H1 (cell line): ENCODE measurements around the gene USP51. TPM values are rescaled to one million over a fixed set of nuclear protein-coding genes. Genes with fewer than 3 reads are reported as not detected.
A peak's percentile ranks its signal among the peaks of the same experiment; 100 is the strongest.

Source experiments
- CTCF ChIA-PET: fragments of 300-600 bp; sonication (Branson Sonifier 250); formaldehyde crosslinking; loops from one replicate; lab custom pipeline; 2021; ENCODE audit not compliant: partially characterized antibody; lab: Charles Lee
- POLR2A ChIA-PET: fragments of 300-600 bp; sonication (Branson Sonifier 250); formaldehyde crosslinking; loops from one replicate; lab custom pipeline; 2021; ENCODE audit warnings: inconsistent platforms; ENCODE audit not compliant: partially characterized antibody; lab: Charles Lee
- DNase-seq, 2 experiments: peaks; one replicate each; pipeline versions ENCODE4 v3.0.0 to v3.0.0-alpha.2; 2010 to 2022; ENCODE audit warnings: low spot score in 2 of 2, low read depth in 1 of 2, mixed read lengths in 1 of 2
- FAIRE-seq: peaks from 2 replicates; lab custom pipeline; 2011; peaks lifted over from hg19 to GRCh38; lab: Jason Lieb, UNC
- H2AFZ ChIP-seq: 2 replicates; pipeline ENCODE4 v1.8.1; 2012; ENCODE audit warnings: low read length, inconsistent platforms
- H2AK5ac ChIP-seq: 2 replicates; pipeline ENCODE4 v1.6.1; 2013; ENCODE audit warnings: low read depth, low read length
- H2BK120ac ChIP-seq: replicated peaks from 2 replicates; pipeline ENCODE3; 2013; ENCODE audit warnings: low read depth, low read length, inconsistent platforms
- H2BK12ac ChIP-seq: 2 replicates; pipeline ENCODE4 v1.6.1; 2013; ENCODE audit warnings: low read depth, low read length
- H2BK15ac ChIP-seq: 2 replicates; pipeline ENCODE4 v1.6.1; 2013; ENCODE audit warnings: low read length
- H2BK20ac ChIP-seq: 2 replicates; pipeline ENCODE4 v1.6.1; 2013; ENCODE audit warnings: low read length
- H2BK5ac ChIP-seq: 2 replicates; pipeline ENCODE4 v1.6.1; 2013; ENCODE audit warnings: low read depth, low read length
- H3K14ac ChIP-seq: 2 replicates; pipeline ENCODE4 v1.6.1; 2013; ENCODE audit warnings: inconsistent platforms; ENCODE audit not compliant: insufficient read length
- H3K18ac ChIP-seq: 2 replicates; pipeline ENCODE4 v1.6.1; 2013; ENCODE audit warnings: low read length; ENCODE audit errors: extremely low read depth
- H3K23ac ChIP-seq: 2 replicates; pipeline ENCODE4 v1.6.1; 2013; ENCODE audit warnings: inconsistent platforms; ENCODE audit not compliant: insufficient read length
- H3K23me2 ChIP-seq: 2 replicates; pipeline ENCODE4 v1.6.1; 2013; ENCODE audit warnings: low read depth, low read length
- H3K27ac ChIP-seq: 2 replicates; pipeline ENCODE4 v1.6.1; 2011; ENCODE audit warnings: low read depth, low read length, inconsistent platforms
- H3K27me3 ChIP-seq, 4 experiments: replicated peaks in 1 of 4; 1 replicate in 1 of 4; 2 replicates in 3 of 4; pipeline versions ENCODE4 v1.6.1 to v1.8.1; 2011 to 2013; ENCODE audit warnings: low read length in 3 of 4, mild to moderate bottlenecking in 3 of 4, inconsistent platforms in 2 of 4, mixed read lengths in 2 of 4, moderate library complexity in 1 of 4; ENCODE audit not compliant: control insufficient read depth in 3 of 4, insufficient read depth in 3 of 4; ENCODE audit errors: extremely low read depth in 1 of 4
- H3K36me3 ChIP-seq, 4 experiments: 2 replicates each; pipeline versions ENCODE4 v1.6.1 to v1.8.1; 2011 to 2013; ENCODE audit warnings: mild to moderate bottlenecking in 4 of 4, low read length in 3 of 4, moderate library complexity in 2 of 4, control low read depth in 1 of 4, inconsistent platforms in 1 of 4; ENCODE audit not compliant: insufficient read depth in 4 of 4, control insufficient read depth in 2 of 4
- H3K4ac ChIP-seq: replicated peaks from 2 replicates; pipeline ENCODE3; 2013; ENCODE audit warnings: low read length, low read depth, mixed read lengths, inconsistent platforms; ENCODE audit not compliant: insufficient read length
- H3K4me1 ChIP-seq, 4 experiments: replicated peaks in 1 of 4; 1 replicate in 1 of 4; 2 replicates in 3 of 4; pipeline versions ENCODE4 v1.6.1 to v1.8.1; 2011 to 2013; ENCODE audit warnings: low read length in 3 of 4, inconsistent platforms in 2 of 4, mixed read lengths in 1 of 4; ENCODE audit not compliant: insufficient read depth in 4 of 4, control insufficient read depth in 3 of 4
- H3K4me2 ChIP-seq, 2 experiments: 2 replicates each; pipeline versions ENCODE4 v1.6.1 to v1.8.1; 2011 to 2013; ENCODE audit warnings: low read depth in 2 of 2, low read length in 2 of 2, control low read depth in 1 of 2, inconsistent platforms in 1 of 2, mild to moderate bottlenecking in 1 of 2; ENCODE audit not compliant: insufficient read depth in 1 of 2
- H3K4me3 ChIP-seq, 4 experiments: fragments of 200-600, 300-600 bp in 1 of 4; sonication (generic), shearing (Covaris generic), sonication (Bioruptor Twin) in 1 of 4; 2 replicates each; pipeline versions ENCODE4 v1.5.1 to v1.8.1; 2011 to 2016; ENCODE audit warnings: low read length in 4 of 4, low read depth in 3 of 4, control low read depth in 2 of 4, inconsistent platforms in 2 of 4, mild to moderate bottlenecking in 2 of 4, mixed read lengths in 1 of 4, moderate library complexity in 1 of 4; ENCODE audit not compliant: insufficient read depth in 2 of 4; ENCODE audit errors: extremely low read depth in 1 of 4
- H3K56ac ChIP-seq: replicated peaks from 2 replicates; pipeline ENCODE3; 2013; ENCODE audit warnings: low read depth, mild to moderate bottlenecking, mixed read lengths, low read length, inconsistent platforms; ENCODE audit not compliant: insufficient read length
- H3K79me1 ChIP-seq: 2 replicates; pipeline ENCODE4 v1.6.1; 2013; ENCODE audit warnings: low read depth, low read length, control low read depth
- H3K79me2 ChIP-seq, 2 experiments: 2 replicates each; pipeline versions ENCODE4 v1.6.1 to v1.8.1; 2012 to 2013; ENCODE audit warnings: low read length in 2 of 2, mild to moderate bottlenecking in 2 of 2, inconsistent platforms in 1 of 2; ENCODE audit not compliant: insufficient read depth in 2 of 2, control insufficient read depth in 1 of 2
- H3K9ac ChIP-seq, 4 experiments: replicated peaks in 1 of 4; 1 replicate in 1 of 4; 2 replicates in 3 of 4; pipeline versions ENCODE4 v1.6.1 to v1.8.1; 2011 to 2013; ENCODE audit warnings: low read depth in 3 of 4, low read length in 3 of 4, control low read depth in 2 of 4, mild to moderate bottlenecking in 2 of 4, moderate library complexity in 2 of 4, inconsistent platforms in 1 of 4; ENCODE audit errors: extremely low read depth in 1 of 4
- H3K9me3 ChIP-seq, 2 experiments: 2 replicates each; pipeline versions ENCODE4 v1.6.1 to v1.8.1; 2012 to 2013; ENCODE audit warnings: mild to moderate bottlenecking in 2 of 2, moderate library complexity in 2 of 2, control low read depth in 1 of 2, inconsistent platforms in 1 of 2, low read depth in 1 of 2, low read length in 1 of 2, mixed read lengths in 1 of 2; ENCODE audit not compliant: insufficient read depth in 2 of 2
- H4K20me1 ChIP-seq, 2 experiments: replicated peaks in 1 of 2; 2 replicates each; pipeline versions ENCODE3 to v1.8.1; 2011 to 2013; ENCODE audit warnings: inconsistent platforms in 2 of 2, low read length in 2 of 2, mild to moderate bottlenecking in 1 of 2; ENCODE audit not compliant: insufficient read depth in 2 of 2, control insufficient read depth in 1 of 2
- H4K5ac ChIP-seq: 2 replicates; pipeline ENCODE4 v1.6.1; 2013; ENCODE audit warnings: low read length, low read depth, mixed read lengths, inconsistent platforms; ENCODE audit not compliant: insufficient read length
- H4K8ac ChIP-seq: 2 replicates; pipeline ENCODE4 v1.8.0; 2013; ENCODE audit warnings: mild to moderate bottlenecking, moderate library complexity, low read length, inconsistent platforms; ENCODE audit not compliant: insufficient read depth; ENCODE audit errors: extremely low read depth
- H4K91ac ChIP-seq: replicated peaks from 2 replicates; pipeline ENCODE3; 2013; ENCODE audit warnings: low read length, mixed read lengths, inconsistent platforms; ENCODE audit not compliant: insufficient read length
- MAFK ChIP-seq: IDR thresholded peaks from 2 replicates; pipeline ENCODE4 v1.6.1; 2012; ENCODE audit warnings: low read depth, mild to moderate bottlenecking, improper control_type of control experiment, low read length
- MAX ChIP-seq: IDR thresholded peaks from 2 replicates; pipeline ENCODE4 v1.6.1; 2012; ENCODE audit warnings: inconsistent platforms
- RAD21 ChIP-seq, 2 experiments: IDR thresholded peaks in 1 of 2; conservative IDR thresholded peaks in 1 of 2; 2 replicates each; pipeline ENCODE4 v1.6.1; 2011; ENCODE audit warnings: low read depth in 2 of 2, low read length in 2 of 2, improper control_type of control experiment in 1 of 2, inconsistent platforms in 1 of 2, mild to moderate bottlenecking in 1 of 2, moderate library complexity in 1 of 2
- WGBS, 2 experiments: shearing (Covaris generic) in 1 of 2; methylation state at CpG; one replicate each; pipeline versions ENCODE4 v1.1.6 to v1.1.7; 2013 to 2015; ENCODE audit warnings: low lambda C conversion rate in 2 of 2, mixed read lengths in 2 of 2, inconsistent platforms in 1 of 2, low coverage in 1 of 2, missing lambda C conversion rate in 1 of 2; ENCODE audit not compliant: insufficient replicate concordance in 2 of 2, insufficient coverage in 1 of 2, insufficient read length in 1 of 2; ENCODE audit errors: extremely low coverage in 1 of 2, missing lambda C conversion rate in 1 of 2; 5-methylcytosine and 5-hydroxymethylcytosine counted together
- polyA plus RNA-seq, 7 experiments: library from polyadenylated mRNA; depleted of rRNA in 3 of 7; stranded (reverse) in 5 of 7; unstranded in 2 of 7; fragments of >200 nt in 5 of 7; fragments of 200-250 nt in 2 of 7; gene quantifications; 1 replicate in 5 of 7; 2 replicates in 1 of 7; 4 replicates in 1 of 7; pipeline versions ENCODE4 v1.2.1 to v1.2.3, GENCODE V29; 2011 to 2013; ENCODE audit warnings: missing spikeins in 2 of 7, mixed read lengths in 2 of 7
- total RNA-seq: library from RNA; stranded (reverse); fragmentation: NEBNext Ultra II Directional; extraction: Animal tissue kit (Norgen Biotek cat#: 25700); gene quantifications from 2 replicates; pipeline ENCODE4 v1.2.1, GENCODE V29; 2021

Gene USP51
- total and polyA plus RNA-seq, 2 of the 8 experiments (the other 6 are each of a cell fraction or from before 2014, with no cell fraction given): 5.2 to 5.6 TPM

GRCh38 chrX:55490974-55491373 lies 1.3 kb upstream of the USP51 start:
- Histone ChIP-seq H3K36me3 (peaks cover 0 to 3% (median 0%) of the 10 kb centered on the region in 4 experiments; a peak in 1 of 8 replicates), H3K23ac (no peak overlapping the region), H3K27me3 (no peaks in the 10 kb centered on the region), H3K14ac (no peak overlapping the region), H3K27ac (no peak overlapping the region), H3K9ac (no peak overlapping the region), H3K4me1 (no peaks in the 10 kb centered on the region; a peak in 1 of 7 replicates), H2BK15ac (no peak overlapping the region), H2BK5ac (no peak overlapping the region), H4K91ac (no peak overlapping the region), H3K18ac (no peak overlapping the region), H3K23me2 (no peaks in the 10 kb centered on the region), H3K4me2 (no peak overlapping the region; a peak in 1 of 4 replicates), H2AK5ac (no peak overlapping the region), H3K4ac (no peak overlapping the region), H2BK120ac (no peak overlapping the region), H3K4me3 (no peak overlapping the region)
- CTCF ChIA-PET: no interaction called here
- TF ChIP-seq MAFK (peak; percentile 77), RAD21 (IDR thresholded peaks at IDR 0.05 in 1 of 2, conservative IDR thresholded peaks at IDR 0.05 in 1 of 2; ENCODE audit: low read depth in 2 of 2, low read length in 2 of 2) (no peak), MAX (no peak)
- TF ChIP-seq, all 59 proteins: peak for 1
- DNase-seq (no peak), FAIRE-seq (no peak)
- Histone ChIP-seq H2AFZ (no peak overlapping the region), H3K56ac (no peak overlapping the region), H2BK20ac (no peak overlapping the region), H4K8ac (no peak overlapping the region), H3K79me2 (no peaks in the 10 kb centered on the region), H2BK12ac (no peak overlapping the region), H4K20me1 (no peaks in the 10 kb centered on the region), H3K79me1 (no peaks in the 10 kb centered on the region), H3K9me3 (no peaks in the 10 kb centered on the region), H4K5ac (no peak overlapping the region)
- POLR2A ChIA-PET: no interaction called here
- WGBS, 2 experiments: 78% methylated on average over 4 of the region's 4 CpGs; no CpG with 5 or more reads in 1 of the 2 experiments
